Endometrial microvascular endothelial cells (primary cell): ENCODE data around the gene SLC34A3. TPM values are rescaled to one million over a fixed set of nuclear protein-coding genes. Genes with fewer than 3 reads are reported as not detected.

Source experiments
- in situ Hi-C: cut with HindIII; loops from 2 replicates; pipeline ENCODE4 v1.10.0; 2017; ENCODE audit warnings: low sequenced_read_pairs, low pct_unique_long_range_greater_than_20kb; ENCODE audit errors: inconsistent ontology term
- total RNA-seq: library from RNA; depleted of rRNA; stranded (reverse); fragments of >200 nt; gene quantifications from one replicate; pipeline ENCODE4 v1.2.3, GENCODE V29; 2015; ENCODE audit errors: inconsistent ontology term

The SLC34A3 gene
- total RNA-seq = not detected

- in situ Hi-C loops = no loop called here
These were observed at the start of gene SLC34A3 for GRCh38 chr9:137230705-137231371. Gene SLC34A3, plus strand, starts transcription at chr9:137230901. Its CDS starts 802 bp downstream, at chr9:137231703.

- in situ Hi-C loops = no loop called here
These were observed 49.0 kb upstream of the SLC34A3 start for GRCh38 chr9:137181680-137182079.

GRCh38 chr9:137182836-137183235 is 47.9 kb upstream of the SLC34A3 start:
- in situ Hi-C loops = no loop called here

GRCh38 chr9:137183980-137184595 is 46.6 kb upstream of the SLC34A3 start:
- in situ Hi-C loops = no loop called here

- in situ Hi-C loops = no loop called here
These were observed 45.6 kb upstream of the SLC34A3 start for GRCh38 chr9:137184881-137185660.

- in situ Hi-C loops = no loop called here
These were observed 44.8 kb upstream of the SLC34A3 start for GRCh38 chr9:137185921-137186320.

GRCh38 chr9:137186385-137186784 is 44.3 kb upstream of the SLC34A3 start:
- in situ Hi-C loops = no loop called here

GRCh38 chr9:137187386-137187785 is 43.3 kb upstream of the SLC34A3 start:
- in situ Hi-C loops = no loop called here

GRCh38 chr9:137188086-137188489 is 42.6 kb upstream of the SLC34A3 start:
- in situ Hi-C loops = no loop called here

GRCh38 chr9:137188490-137189296 is 42.0 kb upstream of the SLC34A3 start, which contains the start of the genes ANAPC2 and SSNA1:
Gene ANAPC2, minus strand, starts transcription at chr9:137188560. Its CDS starts 28 bp downstream, at chr9:137188532.
Gene SSNA1, plus strand, starts transcription at chr9:137188676. Its CDS starts 51 bp downstream, at chr9:137188727.
- in situ Hi-C loops = no loop called here

GRCh38 chr9:137189297-137190295 is 41.1 kb upstream of the SLC34A3 start:
- in situ Hi-C loops = no loop called here

GRCh38 chr9:137190315-137190856 is 40.3 kb upstream of the SLC34A3 start:
- in situ Hi-C loops = no loop called here

- in situ Hi-C loops = no loop called here
These were observed 39.5 kb upstream of the SLC34A3 start for GRCh38 chr9:137191245-137191644.

GRCh38 chr9:137191691-137192447 is 38.8 kb upstream of the SLC34A3 start:
- in situ Hi-C loops = no loop called here

- in situ Hi-C loops = no loop called here
These were observed 38.3 kb upstream of the SLC34A3 start for GRCh38 chr9:137192448-137192780.

- in situ Hi-C loops = no loop called here
These were observed 37.8 kb upstream of the SLC34A3 start for GRCh38 chr9:137192859-137193258.

- in situ Hi-C loops = no loop called here
These were observed 36.9 kb upstream of the SLC34A3 start for GRCh38 chr9:137193771-137194170.
